ENCODE measurements around the gene SERPINA6.

The SERPINA6 gene

DNA sequence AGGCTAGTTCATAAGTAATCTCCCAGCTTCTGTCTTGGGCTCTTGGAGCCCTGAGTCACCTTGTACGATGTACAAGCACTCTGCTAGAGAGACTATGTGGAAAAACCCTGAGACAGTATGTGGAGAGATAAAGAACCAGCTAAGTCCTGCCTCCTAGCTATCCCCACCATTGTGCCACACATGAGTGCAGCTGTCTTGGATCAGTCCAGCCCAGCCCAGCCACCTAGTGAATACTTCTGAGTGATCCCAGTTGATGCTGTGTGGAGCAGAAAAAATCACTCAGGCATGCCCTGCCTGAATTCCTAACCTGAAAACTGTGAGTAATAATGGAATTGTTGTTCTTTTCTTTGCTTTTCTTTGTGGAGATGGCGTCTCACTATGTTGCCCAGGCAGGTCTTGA is 5.1 kb upstream of the SERPINA6 start:
- DNase-seq (ENCODE audit: low read depth): no peak
- H3K4me3 ChIP-seq (ENCODE audit: low read length): no peak overlapping the region
- TF ChIP-seq, protein P1, sequence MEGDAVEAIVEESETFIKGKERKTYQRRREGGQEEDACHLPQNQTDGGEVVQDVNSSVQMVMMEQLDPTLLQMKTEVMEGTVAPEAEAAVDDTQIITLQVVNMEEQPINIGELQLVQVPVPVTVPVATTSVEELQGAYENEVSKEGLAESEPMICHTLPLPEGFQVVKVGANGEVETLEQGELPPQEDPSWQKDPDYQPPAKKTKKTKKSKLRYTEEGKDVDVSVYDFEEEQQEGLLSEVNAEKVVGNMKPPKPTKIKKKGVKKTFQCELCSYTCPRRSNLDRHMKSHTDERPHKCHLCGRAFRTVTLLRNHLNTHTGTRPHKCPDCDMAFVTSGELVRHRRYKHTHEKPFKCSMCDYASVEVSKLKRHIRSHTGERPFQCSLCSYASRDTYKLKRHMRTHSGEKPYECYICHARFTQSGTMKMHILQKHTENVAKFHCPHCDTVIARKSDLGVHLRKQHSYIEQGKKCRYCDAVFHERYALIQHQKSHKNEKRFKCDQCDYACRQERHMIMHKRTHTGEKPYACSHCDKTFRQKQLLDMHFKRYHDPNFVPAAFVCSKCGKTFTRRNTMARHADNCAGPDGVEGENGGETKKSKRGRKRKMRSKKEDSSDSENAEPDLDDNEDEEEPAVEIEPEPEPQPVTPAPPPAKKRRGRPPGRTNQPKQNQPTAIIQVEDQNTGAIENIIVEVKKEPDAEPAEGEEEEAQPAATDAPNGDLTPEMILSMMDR (conservative IDR thresholded peaks at IDR 0.05; ENCODE audit: low read depth, low read length): no peak

DNA sequence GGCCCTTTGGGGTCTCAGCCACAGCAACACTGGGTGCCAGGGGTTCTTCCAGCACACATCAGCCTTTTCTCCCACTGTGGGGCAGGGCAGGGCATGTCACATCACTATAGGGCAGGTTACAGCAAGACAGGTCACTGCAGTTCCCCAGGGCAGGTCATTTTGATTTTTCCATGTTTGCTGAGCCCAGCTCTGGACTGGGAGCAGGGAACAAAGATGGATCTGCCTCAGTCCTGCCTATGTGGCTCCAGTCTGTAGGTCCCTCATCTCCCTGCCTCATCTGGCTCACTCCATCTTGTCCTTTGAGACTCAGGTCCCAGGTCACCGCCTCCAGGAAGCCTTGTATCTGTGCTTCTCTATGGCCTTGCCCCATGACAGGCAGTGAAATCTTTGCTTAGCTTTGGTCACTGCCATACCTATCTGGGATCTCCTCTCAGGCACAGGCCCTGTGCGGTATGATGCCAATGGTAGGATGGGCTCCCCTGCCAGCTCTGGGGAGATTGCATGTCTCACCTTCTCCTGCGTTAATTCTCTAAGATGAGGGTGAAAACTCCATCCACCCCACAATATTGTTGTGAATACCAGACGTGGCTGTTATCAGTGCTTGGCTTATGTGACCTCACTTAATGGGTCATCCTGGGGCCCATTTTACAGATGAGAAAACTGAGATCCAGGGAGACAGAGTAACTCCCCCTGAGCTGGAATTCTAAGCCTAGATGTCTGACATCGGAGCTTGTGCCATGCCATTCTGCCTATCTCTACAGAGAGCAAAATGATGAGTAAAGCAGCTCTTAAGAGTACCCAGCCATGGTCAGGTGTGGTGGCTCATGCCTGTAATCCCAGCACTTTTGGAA is 1.5 kb downstream of the SERPINA6 start:
- no peak overlapping the region for H3K4me3 ChIP-seq (ENCODE audit: low read length)
- TF ChIP-seq, protein P1 (conservative IDR thresholded peaks at IDR 0.05; ENCODE audit: low read depth, low read length): no peak
- DNase-seq (ENCODE audit: low read depth): no peak

DNA sequence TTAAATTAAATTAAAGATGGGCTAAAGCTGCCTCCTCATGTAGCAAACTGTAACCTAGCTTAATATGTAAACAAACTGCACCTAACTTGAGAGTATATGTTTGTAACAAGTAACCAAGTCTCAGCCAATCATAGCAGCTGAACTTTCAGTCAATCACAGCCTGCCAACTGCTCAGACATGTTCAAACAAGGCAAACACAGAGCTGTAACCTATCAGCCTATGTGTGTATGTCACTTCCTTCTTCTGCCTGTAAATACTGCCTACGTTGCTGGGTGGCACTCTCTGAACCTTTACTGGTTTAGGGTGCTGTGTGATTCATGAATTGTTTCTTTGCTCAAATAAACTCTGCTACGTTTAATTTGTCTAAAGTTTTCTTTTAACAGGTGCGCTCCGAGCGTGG is 2.9 kb downstream of the SERPINA6 start:
- H3K4me3 ChIP-seq (ENCODE audit: low read length): no peak overlapping the region
- no peak for DNase-seq (ENCODE audit: low read depth)
- TF ChIP-seq, protein P1 (conservative IDR thresholded peaks at IDR 0.05; ENCODE audit: low read depth, low read length): no peak

DNA sequence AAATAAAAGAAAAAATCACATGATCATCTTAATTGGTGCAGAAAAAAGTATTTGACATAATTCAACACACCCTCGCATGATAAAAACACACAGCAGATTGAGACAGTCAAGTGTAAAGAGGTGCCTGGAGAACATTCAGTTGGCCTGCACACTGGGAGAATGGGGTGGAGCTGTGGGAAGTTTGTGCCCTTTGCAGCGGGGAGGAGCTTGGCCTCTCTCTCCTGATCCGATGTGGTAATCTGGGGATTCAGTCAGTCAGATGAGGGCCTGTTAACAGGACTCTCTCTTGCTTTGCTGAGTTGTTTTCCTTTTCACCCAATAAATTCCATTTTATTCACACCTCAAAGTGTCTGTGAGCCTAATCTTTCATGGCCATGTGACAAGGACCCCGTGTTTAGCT is 5.9 kb downstream of the SERPINA6 start:
- TF ChIP-seq, protein P1 (conservative IDR thresholded peaks at IDR 0.05; ENCODE audit: low read depth, low read length): no peak

DNA sequence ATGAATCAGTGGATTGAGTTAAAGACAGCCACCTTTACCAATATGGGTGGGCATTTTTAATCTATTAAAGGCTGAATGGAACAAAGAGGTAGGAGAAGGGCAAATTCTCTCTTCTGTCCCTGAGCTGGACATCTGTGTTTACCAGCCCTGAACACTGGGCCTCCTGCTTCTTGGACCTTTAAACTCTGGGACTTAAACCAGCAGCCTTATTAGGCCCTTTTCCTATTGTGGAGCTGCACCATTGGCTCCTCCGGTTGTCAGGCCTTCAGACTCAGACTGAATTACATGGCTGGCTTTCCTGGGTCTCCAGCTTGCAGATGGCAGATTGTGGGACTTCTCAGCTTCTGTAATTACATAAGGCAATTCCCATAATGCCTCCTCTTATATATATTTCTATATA is 6.4 kb downstream of the SERPINA6 start:
- TF ChIP-seq, protein P1 (conservative IDR thresholded peaks at IDR 0.05; ENCODE audit: low read depth, low read length): no peak
- no peak overlapping the region for H3K4me3 ChIP-seq (ENCODE audit: low read length)
- DNase-seq (ENCODE audit: low read depth): no peak

More for the DNA sequence above, 5.9 kb downstream of the SERPINA6 start:
- DNase-seq (ENCODE audit: low read depth): peak; percentile 77
- H3K4me3 ChIP-seq (ENCODE audit: low read length): no peak overlapping the region

DNA sequence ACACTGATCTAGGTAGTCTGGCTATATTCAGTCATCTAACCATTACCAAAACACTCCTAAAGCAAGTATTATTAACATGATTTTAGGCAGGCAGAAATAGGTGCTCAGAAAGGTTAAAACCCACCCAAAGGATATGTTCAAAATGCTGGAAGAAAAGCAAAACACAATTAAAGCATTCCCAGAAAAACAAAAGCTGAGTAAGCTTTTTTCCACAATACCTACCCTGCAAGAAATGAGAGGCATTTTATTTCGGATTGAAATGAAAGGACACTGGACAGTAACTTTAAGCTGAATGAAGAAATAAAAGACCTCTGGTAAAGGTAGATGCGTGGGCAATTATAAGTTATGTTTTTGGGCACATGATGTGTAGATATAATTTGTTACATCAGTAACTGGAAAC is 8.2 kb downstream of the SERPINA6 start:
- H3K4me3 ChIP-seq (ENCODE audit: low read length): no peak overlapping the region
- no peak for DNase-seq (ENCODE audit: low read depth)
- TF ChIP-seq, protein P1 (conservative IDR thresholded peaks at IDR 0.05; ENCODE audit: low read depth, low read length): no peak
